Astrocyte (in vitro differentiated cells and primary cell): ENCODE measurements around the gene WDR6. TPM values are rescaled to one million over a fixed set of nuclear protein-coding genes. Genes with fewer than 3 reads are reported as not detected.

ENCODE experiments used
- DNase-seq: peaks from one replicate; pipeline ENCODE4 v3.0.0-alpha.2; 2010; ENCODE audit warnings: low read depth
- FAIRE-seq: peaks from 2 replicates; lab custom pipeline; 2011; peaks lifted over from hg19 to GRCh38; lab: Jason Lieb, UNC
- H2AFZ ChIP-seq: 2 replicates; pipeline ENCODE4 v1.6.0; 2012; ENCODE audit warnings: low read depth, low read length, inconsistent platforms
- H3K27ac ChIP-seq: 2 replicates; pipeline ENCODE4 v1.5.1; 2011; ENCODE audit warnings: low read depth, low read length, inconsistent platforms
- H3K27me3 ChIP-seq: 2 replicates; pipeline ENCODE4 v1.6.0; 2011; ENCODE audit warnings: low read length, inconsistent platforms; ENCODE audit not compliant: insufficient read depth
- H3K36me3 ChIP-seq: 2 replicates; pipeline ENCODE4 v1.5.1; 2011; ENCODE audit warnings: low read length, inconsistent platforms; ENCODE audit not compliant: insufficient read depth
- H3K4me1 ChIP-seq: 2 replicates; pipeline ENCODE4 v1.5.1; 2011; ENCODE audit warnings: low read length, inconsistent platforms; ENCODE audit not compliant: insufficient read depth
- H3K4me2 ChIP-seq: 2 replicates; pipeline ENCODE4 v1.6.0; 2012; ENCODE audit warnings: low read length, inconsistent platforms
- H3K4me3 ChIP-seq: 2 replicates; pipeline ENCODE4 v1.5.1; 2011; ENCODE audit warnings: low read depth, mild to moderate bottlenecking, low read length, inconsistent platforms; ENCODE audit not compliant: insufficient read depth
- H3K79me2 ChIP-seq: 2 replicates; pipeline ENCODE4 v1.6.0; 2012; ENCODE audit warnings: mild to moderate bottlenecking, low read length, inconsistent platforms; ENCODE audit not compliant: insufficient read depth
- H3K9ac ChIP-seq: 2 replicates; pipeline ENCODE4 v1.6.0; 2012; ENCODE audit warnings: mild to moderate bottlenecking, low read length, inconsistent platforms
- H3K9me3 ChIP-seq: 2 replicates; pipeline ENCODE4 v1.5.1; 2012; ENCODE audit warnings: low read depth, mild to moderate bottlenecking, low read length, inconsistent platforms; ENCODE audit not compliant: insufficient read depth
- H4K20me1 ChIP-seq: 2 replicates; pipeline ENCODE4 v1.6.0; 2012; ENCODE audit warnings: low read length, inconsistent platforms; ENCODE audit not compliant: insufficient read depth
- H3K27ac Mint-ChIP-seq: one replicate; pipeline ENCODE4 v1.8.0; 2021; ENCODE audit warnings: mild to moderate bottlenecking, mixed read lengths; ENCODE audit not compliant: unreplicated experiment
- H3K27me3 Mint-ChIP-seq: one replicate; pipeline ENCODE4 v1.8.0; 2021; ENCODE audit warnings: low read depth, mixed read lengths; ENCODE audit not compliant: unreplicated experiment
- H3K36me3 Mint-ChIP-seq: one replicate; pipeline ENCODE4 v1.8.0; 2021; ENCODE audit warnings: low read depth, mixed read lengths; ENCODE audit not compliant: unreplicated experiment
- H3K4me1 Mint-ChIP-seq: one replicate; pipeline ENCODE4 v1.8.0; 2021; ENCODE audit warnings: low read depth, mixed read lengths; ENCODE audit not compliant: unreplicated experiment
- H3K4me3 Mint-ChIP-seq: one replicate; pipeline ENCODE4 v1.8.0; 2021; ENCODE audit warnings: mild to moderate bottlenecking, moderate library complexity, mixed read lengths; ENCODE audit not compliant: unreplicated experiment
- H3K9me3 Mint-ChIP-seq: one replicate; pipeline ENCODE4 v1.8.0; 2021; ENCODE audit warnings: mild to moderate bottlenecking, mixed read lengths; ENCODE audit not compliant: unreplicated experiment
- CTCF ChIP-seq: IDR thresholded peaks from 2 replicates; pipeline ENCODE4 v1.5.1; 2011; ENCODE audit warnings: low read depth, mild to moderate bottlenecking, inconsistent platforms, low read length, moderate library complexity; ENCODE audit not compliant: insufficient read depth
- EZH2 ChIP-seq: IDR thresholded peaks from 2 replicates; pipeline ENCODE4 v1.6.1; 2012; ENCODE audit warnings: mild to moderate bottlenecking, low read length, inconsistent platforms; ENCODE audit not compliant: insufficient read depth
- total RNA-seq: library from RNA; stranded (reverse); gene quantifications from 2 replicates; pipeline ENCODE4 v1.2.1, GENCODE V29; 2021

Gene WDR6
- total RNA-seq, 1 donor from 2014 or later: 130 TPM

DNA sequence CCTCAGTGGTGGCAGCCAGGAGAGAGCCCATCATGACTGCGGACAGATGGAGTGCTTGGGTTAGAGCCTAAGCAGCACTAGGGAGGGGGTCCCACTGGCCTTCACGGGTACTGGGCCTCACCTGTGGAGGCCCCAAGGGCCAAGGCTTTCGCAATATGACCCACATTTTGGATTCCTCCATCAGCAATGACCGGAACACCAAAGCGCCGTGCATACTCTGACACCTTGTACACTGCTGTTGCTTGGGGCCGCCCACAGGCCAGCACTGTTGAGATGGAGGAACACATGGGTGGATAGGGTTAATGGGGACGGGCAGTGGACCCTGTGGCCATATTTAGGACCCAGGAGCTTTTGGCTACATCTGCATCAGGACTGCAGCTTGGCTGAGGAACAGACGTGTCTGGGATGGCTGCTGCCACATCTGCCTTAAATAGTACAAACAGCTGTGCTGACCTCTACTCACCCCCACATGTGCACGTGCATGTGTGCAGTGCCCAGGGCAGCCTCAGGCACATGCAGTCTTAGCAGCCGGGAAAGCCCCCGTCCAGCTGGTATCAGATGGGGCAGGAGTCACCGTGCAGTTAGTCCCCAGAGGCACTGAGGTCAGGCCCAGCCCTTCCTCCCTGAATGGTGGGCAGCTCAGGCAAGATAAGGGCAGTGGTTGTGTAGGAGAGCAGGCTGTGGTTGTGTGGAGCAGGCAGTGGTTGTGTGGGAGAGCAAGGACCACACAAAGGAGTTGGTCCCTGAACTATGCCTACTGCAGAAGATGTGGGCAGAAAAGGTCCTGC lies 18.0 kb downstream of the WDR6 start:
- Histone ChIP-seq H3K4me1 (peaks cover 24% of the 10 kb centered on the region), H3K79me2 (peaks cover 82% of the 10 kb centered on the region), H3K4me3 (no peak overlapping the region), H3K27me3 (no peaks in the 10 kb centered on the region), H3K36me3 (peaks cover 40% of the 10 kb centered on the region), H3K27ac (no peak overlapping the region), H4K20me1 (peaks cover 61% of the 10 kb centered on the region), H3K9me3 (no peaks in the 10 kb centered on the region), H3K9ac (no peak overlapping the region), H2AFZ (no peak overlapping the region), H3K4me2 (no peak overlapping the region)
- FAIRE-seq (no peak), DNase-seq (no peak)
- Mint-ChIP-seq H3K27ac (no peak overlapping the region), H3K36me3 (peaks cover 21% of the 10 kb centered on the region), H3K4me1 (peaks cover 19% of the 10 kb centered on the region), H3K9me3 (peaks cover 2% of the 10 kb centered on the region), H3K27me3 (no peaks in the 10 kb centered on the region), H3K4me3 (peak overlapping the region; percentile 50)
- TF ChIP-seq CTCF: no peak
- TF ChIP-seq EZH2: no peak

GRCh38 chr3:49025793-49026520 lies 18.8 kb downstream of the WDR6 start:
- Mint-ChIP-seq H3K4me3 (peak overlapping the region; percentile 57), H3K4me1 (peaks cover 18% of the 10 kb centered on the region), H3K27ac (no peak overlapping the region), H3K9me3 (peaks cover 2% of the 10 kb centered on the region), H3K27me3 (no peaks in the 10 kb centered on the region), H3K36me3 (peaks cover 21% of the 10 kb centered on the region)
- Histone ChIP-seq H3K36me3 (peaks cover 40% of the 10 kb centered on the region), H3K27ac (no peak overlapping the region), H3K9me3 (no peaks in the 10 kb centered on the region), H3K9ac (no peak overlapping the region), H2AFZ (no peak overlapping the region), H3K79me2 (peaks cover 74% of the 10 kb centered on the region), H3K27me3 (no peaks in the 10 kb centered on the region), H3K4me1 (peaks cover 22% of the 10 kb centered on the region), H3K4me3 (no peak overlapping the region), H4K20me1 (peaks cover 61% of the 10 kb centered on the region), H3K4me2 (no peak overlapping the region)
- DNase-seq: no peak
- TF ChIP-seq CTCF (no peak), EZH2 (no peak)
- no peak for FAIRE-seq
